HEK293T (cell line): ENCODE measurements around the gene SRD5A3.

Experiments
- CTCF ChIA-PET: fragments of 350-600 bp; formaldehyde crosslinking; extraction: SDS; loops from one replicate; lab custom pipeline; 2021; ENCODE audit warnings: antibody characterized with exemption, inconsistent platforms; lab: Yijun Ruan, JAX
- POLR2A ChIA-PET: fragments of 350-600 bp; formaldehyde crosslinking; extraction: SDS; loops from one replicate; lab custom pipeline; 2020; ENCODE audit warnings: antibody characterized with exemption, inconsistent platforms; lab: Yijun Ruan, JAX
- DNase-seq: peaks from one replicate; pipeline ENCODE4 v3.0.0; 2012; ENCODE audit warnings: mixed read lengths; ENCODE audit errors: extremely low spot score
- ARNT ChIP-seq: fragments of 450-650 bp; IDR thresholded peaks from 2 replicates; pipeline ENCODE4 v1.6.1; 2017; ENCODE audit warnings: mild to moderate bottlenecking
- BHLHE40 ChIP-seq: fragments of 450-650 bp; IDR thresholded peaks from 2 replicates; pipeline ENCODE4 v1.6.1; 2016; ENCODE audit warnings: mild to moderate bottlenecking, moderate library complexity, borderline replicate concordance
- CTBP1 ChIP-seq: fragments of 450-650 bp; IDR thresholded peaks from 2 replicates; pipeline ENCODE4 v1.6.1; 2016; ENCODE audit warnings: borderline replicate concordance
- ELF4 ChIP-seq: fragments of 450-650 bp; IDR thresholded peaks from 2 replicates; pipeline ENCODE4 v1.6.1; 2017; ENCODE audit warnings: antibody characterized with exemption
- FOXA1 ChIP-seq: fragments of 450-650 bp; IDR thresholded peaks from 2 replicates; pipeline ENCODE4 v1.6.1; 2016; ENCODE audit warnings: mild to moderate bottlenecking
- FOXK2 ChIP-seq: fragments of 450-650 bp; IDR thresholded peaks from 2 replicates; pipeline ENCODE4 v1.6.1; 2016; ENCODE audit warnings: mild to moderate bottlenecking
- FOXM1 ChIP-seq: fragments of 450-650 bp; IDR thresholded peaks from 2 replicates; pipeline ENCODE4 v1.6.1; 2017; ENCODE audit warnings: mild to moderate bottlenecking, borderline replicate concordance
- HDGF ChIP-seq: fragments of 450-650 bp; IDR thresholded peaks from 2 replicates; pipeline ENCODE4 v1.6.1; 2017; ENCODE audit warnings: antibody characterized with exemption, borderline replicate concordance
- L3MBTL2 ChIP-seq: fragments of 450-650 bp; conservative IDR thresholded peaks from 2 replicates; pipeline ENCODE4 v1.6.1; 2016; ENCODE audit warnings: mild to moderate bottlenecking
- LEF1 ChIP-seq: fragments of 450-650 bp; IDR thresholded peaks from 2 replicates; pipeline ENCODE4 v1.6.1; 2017; ENCODE audit warnings: mild to moderate bottlenecking, borderline replicate concordance
- NFRKB ChIP-seq: fragments of 450-650 bp; IDR thresholded peaks from 2 replicates; pipeline ENCODE4 v1.6.1; 2016; ENCODE audit warnings: mild to moderate bottlenecking, moderate library complexity
- SP1 ChIP-seq: fragments of 450-650 bp; IDR thresholded peaks from 2 replicates; pipeline ENCODE4 v1.6.1; 2017
- SUZ12 ChIP-seq: fragments of 450-650 bp; IDR thresholded peaks from 2 replicates; pipeline ENCODE4 v1.6.1; 2016; ENCODE audit warnings: mild to moderate bottlenecking
- TARDBP ChIP-seq: fragments of 450-650 bp; IDR thresholded peaks from 2 replicates; pipeline ENCODE4 v1.6.1; 2016
- ZNF384 ChIP-seq: fragments of 450-650 bp; IDR thresholded peaks from 2 replicates; pipeline ENCODE4 v1.6.1; 2016
- TF ChIP-seq, protein P1 (sequence below): fragments of 450-650 bp; IDR thresholded peaks from 2 replicates; pipeline ENCODE4 v1.6.1; 2016

Gene SRD5A3

DNA sequence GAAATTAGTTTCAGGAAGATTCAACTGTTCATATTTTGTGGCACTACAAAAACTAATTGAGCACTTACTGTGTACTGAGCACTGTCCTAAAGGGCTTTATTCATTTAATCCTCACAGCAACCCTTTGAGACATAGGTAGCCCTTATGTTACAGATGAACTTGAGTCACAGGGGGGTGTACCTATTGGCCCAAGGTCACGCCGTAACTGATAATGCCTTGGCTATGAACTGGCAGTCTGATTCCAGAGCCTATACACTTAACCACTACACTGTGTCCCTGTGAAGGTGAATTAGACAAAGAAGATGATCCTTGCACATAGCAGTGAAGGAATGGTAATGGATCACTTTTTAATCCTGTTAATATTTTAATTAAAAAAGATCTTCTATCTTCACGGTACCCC, 61.7 kb downstream of the SRD5A3 start:
- no peak for DNase-seq
- TF ChIP-seq ARNT: no peak
- TF ChIP-seq SUZ12: no peak
- no peak for TF ChIP-seq FOXM1
- TF ChIP-seq, protein P1, sequence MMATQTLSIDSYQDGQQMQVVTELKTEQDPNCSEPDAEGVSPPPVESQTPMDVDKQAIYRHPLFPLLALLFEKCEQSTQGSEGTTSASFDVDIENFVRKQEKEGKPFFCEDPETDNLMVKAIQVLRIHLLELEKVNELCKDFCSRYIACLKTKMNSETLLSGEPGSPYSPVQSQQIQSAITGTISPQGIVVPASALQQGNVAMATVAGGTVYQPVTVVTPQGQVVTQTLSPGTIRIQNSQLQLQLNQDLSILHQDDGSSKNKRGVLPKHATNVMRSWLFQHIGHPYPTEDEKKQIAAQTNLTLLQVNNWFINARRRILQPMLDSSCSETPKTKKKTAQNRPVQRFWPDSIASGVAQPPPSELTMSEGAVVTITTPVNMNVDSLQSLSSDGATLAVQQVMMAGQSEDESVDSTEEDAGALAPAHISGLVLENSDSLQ: no peak
- no peak for TF ChIP-seq ELF4
- no peak for TF ChIP-seq NFRKB
- no peak for TF ChIP-seq FOXA1
- no peak for TF ChIP-seq TARDBP
- TF ChIP-seq CTBP1: no peak
- TF ChIP-seq SP1: no peak
- TF ChIP-seq BHLHE40: no peak
- no peak for TF ChIP-seq FOXK2
- ChIA-PET POLR2A (no interaction called here), CTCF (no interaction called here)

DNA sequence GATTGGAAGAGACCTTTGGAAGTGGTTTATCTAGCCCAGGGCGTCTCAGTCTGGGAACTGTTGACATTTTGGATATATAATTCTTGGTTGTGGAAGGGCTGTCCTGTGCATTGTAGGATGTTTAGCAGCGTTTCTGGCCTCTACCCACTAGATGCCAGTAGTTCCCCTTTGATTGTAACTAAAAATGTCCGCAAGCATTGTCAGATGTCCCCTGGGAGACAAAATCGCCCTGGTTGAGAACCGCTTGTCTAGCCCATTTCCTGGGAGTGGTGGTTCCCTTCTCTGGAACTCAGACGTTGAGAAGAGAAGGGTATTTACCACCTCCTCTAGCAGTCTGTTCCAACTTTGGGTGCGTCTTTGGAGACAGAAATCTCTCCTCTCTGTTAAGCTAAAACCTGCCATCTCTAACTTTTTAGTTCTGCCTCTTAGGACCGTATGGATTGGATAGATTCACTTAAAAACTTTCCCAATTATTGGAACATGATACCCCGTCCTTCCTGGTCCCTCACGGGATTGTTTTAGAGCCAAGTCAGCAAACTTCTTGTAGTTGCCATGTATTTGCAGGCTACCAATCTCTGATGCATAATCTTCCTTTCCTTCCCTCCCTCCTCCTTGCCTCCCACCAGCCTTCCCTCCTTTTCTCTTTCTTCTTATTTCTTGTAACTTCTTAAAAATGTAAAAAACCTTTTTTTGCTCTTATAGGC, 63.6 kb downstream of the SRD5A3 start:
- ChIA-PET CTCF (interaction anchor here (0.7 to 0.8 kb wide), 3 partner anchors 13 to 316 kb away, joined by 3 to 5 read pairs (median 3); no protein-coding TSS in a partner anchor), POLR2A (interaction anchor here (1.4 kb wide), 1 partner anchor 15 kb away, joined by 7 read pairs; the partner anchor contains the start of gene TMEM165)
- DNase-seq: no peak
- TF ChIP-seq FOXM1: no peak
- no peak for TF ChIP-seq SUZ12
- no peak for TF ChIP-seq LEF1
- TF ChIP-seq ARNT: no peak
- no peak for TF ChIP-seq ELF4
- TF ChIP-seq FOXA1: no peak
- TF ChIP-seq, protein P1: no peak
- TF ChIP-seq FOXK2: no peak
- no peak for TF ChIP-seq SP1
- no peak for TF ChIP-seq TARDBP
- no peak for TF ChIP-seq NFRKB
- TF ChIP-seq ZNF384: no peak
- no peak for TF ChIP-seq BHLHE40
- TF ChIP-seq L3MBTL2: no peak
- TF ChIP-seq HDGF: no peak
- TF ChIP-seq CTBP1: no peak

DNA sequence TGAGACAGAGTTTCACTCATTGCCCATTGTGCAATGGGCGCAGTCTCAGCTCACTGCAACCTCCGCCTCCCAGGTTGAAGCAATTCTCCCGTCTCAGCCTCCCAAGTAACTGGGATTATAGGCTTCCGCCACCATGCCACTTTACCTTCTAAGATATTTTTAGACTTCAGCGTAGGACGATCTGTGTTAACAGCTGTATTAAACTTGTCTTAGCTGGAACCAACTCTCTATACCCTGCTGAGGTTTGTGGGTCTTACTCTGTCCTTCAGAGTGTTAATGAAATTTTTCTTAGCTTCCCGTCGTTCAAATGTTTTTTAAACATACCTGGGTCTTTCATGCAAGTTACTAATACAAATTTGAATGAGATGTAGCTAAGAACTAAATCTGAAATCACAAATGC, 64.4 kb downstream of the SRD5A3 start:
- CTCF ChIA-PET: interaction anchor here (0.8 kb wide), 1 partner anchor 12 kb away, joined by 3 read pairs; no protein-coding TSS in a partner anchor
- TF ChIP-seq TARDBP: no peak
- no peak for TF ChIP-seq CTBP1
- TF ChIP-seq FOXA1: no peak
- no peak for TF ChIP-seq ELF4
- no peak for TF ChIP-seq HDGF
- no peak for TF ChIP-seq BHLHE40
- POLR2A ChIA-PET: no interaction called here
- no peak for DNase-seq

DNA sequence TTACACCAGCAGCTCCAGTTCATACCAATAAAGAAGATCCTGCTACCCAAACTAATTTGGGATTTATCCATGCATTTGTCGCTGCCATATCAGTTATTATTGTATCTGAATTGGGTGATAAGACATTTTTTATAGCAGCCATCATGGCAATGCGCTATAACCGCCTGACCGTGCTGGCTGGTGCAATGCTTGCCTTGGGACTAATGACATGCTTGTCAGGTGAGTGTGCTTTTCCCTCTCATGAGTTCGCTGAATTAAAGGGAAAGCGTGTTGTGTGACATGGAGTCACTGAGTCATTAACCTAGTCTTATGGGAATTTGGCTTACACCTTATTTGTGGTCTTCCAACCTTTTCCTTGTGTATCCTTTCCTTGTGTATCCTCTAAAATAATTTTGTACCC, 65.6 kb downstream of the SRD5A3 start:
- POLR2A ChIA-PET: no interaction called here
- CTCF ChIA-PET: no interaction called here
- DNase-seq: no peak
- TF ChIP-seq ZNF384 (no peak), HDGF (no peak), FOXK2 (no peak), CTBP1 (no peak), L3MBTL2 (no peak), ARNT (no peak), FOXM1 (no peak), BHLHE40 (no peak), NFRKB (no peak), TARDBP (no peak), LEF1 (no peak), FOXA1 (no peak), ELF4 (no peak), SUZ12 (no peak), SP1 (no peak)
- TF ChIP-seq, protein P1: no peak

DNA sequence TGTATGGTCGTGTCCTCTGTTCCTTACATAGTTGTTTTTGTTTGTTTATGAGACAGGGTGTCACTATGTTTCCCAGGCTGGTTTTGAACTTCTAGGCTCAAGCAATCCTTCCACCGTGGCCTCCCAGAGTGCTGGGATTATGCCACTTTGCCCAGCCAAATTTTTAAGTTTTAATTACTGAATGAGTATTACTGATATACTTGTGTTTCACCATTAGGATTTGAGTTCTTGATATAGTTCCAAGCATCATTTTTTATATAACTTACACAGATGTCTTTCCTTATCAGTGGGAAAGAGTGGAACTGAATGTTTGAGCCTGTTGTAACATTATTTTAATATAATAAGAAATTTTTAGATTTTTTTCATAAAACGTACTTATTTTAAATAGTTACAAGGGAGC, 70.1 kb downstream of the SRD5A3 start:
- CTCF ChIA-PET: no interaction called here
- POLR2A ChIA-PET: no interaction called here
- TF ChIP-seq SP1: no peak
- TF ChIP-seq SUZ12: no peak
- no peak for TF ChIP-seq FOXK2
- TF ChIP-seq NFRKB: no peak
- no peak for TF ChIP-seq LEF1
- no peak for TF ChIP-seq FOXA1
- no peak for TF ChIP-seq ARNT
- TF ChIP-seq CTBP1: no peak
- no peak for DNase-seq
